HK-2 (cell line): ENCODE results near the gene ELL.

ENCODE experiments used
- DNase-seq: peaks from one replicate; pipeline ENCODE4 v3.0.0-alpha.2; 2018; ENCODE audit not compliant: unreplicated experiment

Gene ELL

GRCh38 chr19:18469069-18469846 lies 52.6 kb downstream of the ELL start:
- DNase-seq: peak; percentile 83

- peak; percentile 48 for DNase-seq
These were observed 53.4 kb downstream of the ELL start for GRCh38 chr19:18468517-18468916.

- no peak for DNase-seq
These were observed 53.9 kb downstream of the ELL start for GRCh38 chr19:18467978-18468377.

GRCh38 chr19:18466354-18466753 lies 55.5 kb downstream of the ELL start:
- no peak for DNase-seq

GRCh38 chr19:18465964-18466339 lies 55.9 kb downstream of the ELL start:
- DNase-seq: no peak

GRCh38 chr19:18465214-18465963 lies 56.5 kb downstream of the ELL start:
- no peak for DNase-seq

GRCh38 chr19:18464646-18465045 lies 57.2 kb downstream of the ELL start:
- no peak for DNase-seq

- DNase-seq: no peak
These were observed 60.4 kb downstream of the ELL start for GRCh38 chr19:18461471-18461870.

- DNase-seq: no peak
These were observed 61.0 kb downstream of the ELL start for GRCh38 chr19:18460900-18461299.

- no peak for DNase-seq
These were observed 64.2 kb downstream of the ELL start for GRCh38 chr19:18457483-18458331.

GRCh38 chr19:18456974-18457373 lies 64.9 kb downstream of the ELL start:
- no peak for DNase-seq

GRCh38 chr19:18456279-18456678 lies 65.6 kb downstream of the ELL start:
- no peak for DNase-seq

GRCh38 chr19:18453269-18454024 lies 68.4 kb downstream of the ELL start:
- no peak for DNase-seq

GRCh38 chr19:18452386-18452785 lies 69.5 kb downstream of the ELL start:
- DNase-seq: no peak

- DNase-seq: peak; percentile 93
These were observed 70.7 kb downstream of the ELL start for GRCh38 chr19:18450931-18451836.

GRCh38 chr19:18450021-18450930 lies 71.6 kb downstream of the ELL start:
- DNase-seq: no peak

- DNase-seq: no peak
These were observed 72.3 kb downstream of the ELL start for GRCh38 chr19:18449552-18449951.

GRCh38 chr19:18446811-18447359 lies 75.0 kb downstream of the ELL start:
- DNase-seq: no peak

- DNase-seq: no peak
These were observed 75.6 kb downstream of the ELL start for GRCh38 chr19:18446145-18446810.
